Coronary artery (tissue), 2 donors: Measurements from ENCODE around the gene GLDC.

Experiments
- DNase-seq: peaks from one replicate; pipeline ENCODE4 v3.0.0-alpha.2; 2017; ENCODE audit warnings: low spot score
- H3K27ac ChIP-seq, 2 donors: fragments of 200-600 bp; sonication (generic); one replicate each; pipeline ENCODE4 v1.5.1; 2016 to 2019
- H3K4me3 ChIP-seq: fragments of 200-600 bp; sonication (generic); 2 replicates; pipeline ENCODE4 v1.5.1; 2016; ENCODE audit warnings: mild to moderate bottlenecking, moderate library complexity
- TF ChIP-seq, protein P1 (sequence below): fragments of 200-600 bp; sonication (generic); IDR thresholded peaks from one replicate; pipeline ENCODE4 v1.5.1; 2019; ENCODE audit warnings: antibody characterized with exemption

The GLDC gene

DNA sequence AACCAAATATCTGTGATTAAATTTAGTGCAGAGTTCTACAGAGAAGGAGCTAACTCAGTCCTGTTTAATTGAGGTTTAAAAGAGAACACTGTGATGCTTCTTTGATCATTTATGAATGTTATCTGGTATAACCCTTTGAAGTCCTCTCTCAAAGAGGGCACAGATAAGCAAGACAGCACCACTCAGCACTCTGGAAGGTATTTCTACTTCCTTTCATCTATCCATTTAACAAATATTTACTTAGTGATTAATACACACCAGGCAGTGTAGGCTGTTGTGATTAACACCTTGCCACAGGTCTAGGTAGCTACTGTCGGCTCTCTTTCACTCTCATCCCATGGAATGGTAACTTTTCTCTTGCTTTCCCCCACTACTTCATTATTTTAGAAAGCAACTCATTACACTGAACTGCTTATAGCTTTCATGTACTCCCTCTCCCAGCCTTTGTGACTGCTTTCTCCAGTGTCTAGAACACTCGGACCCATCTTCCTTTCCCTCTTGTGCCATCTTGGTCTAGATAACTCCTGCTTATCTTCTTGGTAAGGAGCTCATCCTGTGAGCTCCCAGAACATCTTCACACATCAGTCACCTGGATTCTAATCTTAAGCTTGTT is 54.7 kb downstream of the GLDC start:
- TF ChIP-seq, protein P1, sequence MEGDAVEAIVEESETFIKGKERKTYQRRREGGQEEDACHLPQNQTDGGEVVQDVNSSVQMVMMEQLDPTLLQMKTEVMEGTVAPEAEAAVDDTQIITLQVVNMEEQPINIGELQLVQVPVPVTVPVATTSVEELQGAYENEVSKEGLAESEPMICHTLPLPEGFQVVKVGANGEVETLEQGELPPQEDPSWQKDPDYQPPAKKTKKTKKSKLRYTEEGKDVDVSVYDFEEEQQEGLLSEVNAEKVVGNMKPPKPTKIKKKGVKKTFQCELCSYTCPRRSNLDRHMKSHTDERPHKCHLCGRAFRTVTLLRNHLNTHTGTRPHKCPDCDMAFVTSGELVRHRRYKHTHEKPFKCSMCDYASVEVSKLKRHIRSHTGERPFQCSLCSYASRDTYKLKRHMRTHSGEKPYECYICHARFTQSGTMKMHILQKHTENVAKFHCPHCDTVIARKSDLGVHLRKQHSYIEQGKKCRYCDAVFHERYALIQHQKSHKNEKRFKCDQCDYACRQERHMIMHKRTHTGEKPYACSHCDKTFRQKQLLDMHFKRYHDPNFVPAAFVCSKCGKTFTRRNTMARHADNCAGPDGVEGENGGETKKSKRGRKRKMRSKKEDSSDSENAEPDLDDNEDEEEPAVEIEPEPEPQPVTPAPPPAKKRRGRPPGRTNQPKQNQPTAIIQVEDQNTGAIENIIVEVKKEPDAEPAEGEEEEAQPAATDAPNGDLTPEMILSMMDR: no peak
- Histone ChIP-seq H3K4me3 (no peak overlapping the region), H3K27ac (no peak overlapping the region)
- no peak for DNase-seq

DNA sequence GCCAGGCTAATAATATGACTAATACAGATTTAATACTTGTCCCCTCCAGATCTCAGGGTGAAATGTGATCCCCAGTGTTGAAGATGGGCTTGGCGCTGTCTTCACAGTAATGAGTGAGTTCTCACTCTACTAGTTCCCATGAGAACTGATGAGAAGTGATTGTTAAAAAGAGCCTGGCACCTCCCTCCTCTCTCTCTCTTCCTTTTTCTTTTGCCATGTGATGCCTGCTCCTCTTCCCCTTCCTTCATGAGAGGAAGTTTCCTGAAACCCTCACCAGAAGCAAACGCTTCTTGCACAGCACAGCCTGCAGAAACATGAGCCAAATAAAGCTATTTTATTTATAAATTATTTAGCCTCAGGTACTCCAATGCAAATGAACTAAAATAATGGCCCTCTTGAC is 55.2 kb downstream of the GLDC start:
- TF ChIP-seq, protein P1: no peak
- DNase-seq: no peak
- no peak overlapping the region for H3K27ac ChIP-seq
- H3K4me3 ChIP-seq: no peak overlapping the region

DNA sequence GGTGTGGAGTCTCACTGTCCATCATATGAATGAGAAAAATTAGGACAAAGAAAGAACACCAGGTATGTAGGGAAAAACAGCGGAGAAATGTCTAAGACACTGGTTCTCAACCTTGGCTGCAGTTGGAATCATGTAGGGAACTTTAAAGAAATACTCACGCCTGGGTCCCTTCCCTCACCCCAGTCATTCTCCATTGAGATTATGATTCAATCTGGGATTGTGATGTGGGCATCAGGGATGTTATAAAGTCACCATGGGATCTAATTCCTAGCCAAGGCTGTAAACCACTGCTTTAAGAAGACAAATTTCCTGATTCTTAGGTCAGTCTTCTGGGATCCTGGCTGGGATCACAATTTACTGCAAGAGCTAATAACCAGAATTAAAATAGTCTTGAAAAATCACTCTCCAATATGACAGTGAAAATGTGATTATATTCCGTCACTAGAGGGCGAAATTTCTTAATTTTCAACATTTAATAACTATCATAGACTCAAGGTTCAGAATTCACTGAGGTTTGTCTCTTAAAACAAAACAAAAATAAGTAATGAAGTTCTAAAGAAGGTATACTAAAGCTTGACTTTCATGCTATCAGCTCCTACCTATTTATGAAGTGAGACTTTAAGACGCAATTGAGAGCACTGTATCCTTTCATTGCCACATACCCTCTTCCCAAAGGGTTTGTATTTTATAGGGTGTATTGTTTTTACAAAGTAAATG is 60.5 kb downstream of the GLDC start:
- DNase-seq: no peak
- no peak overlapping the region for H3K4me3 ChIP-seq
- no peak overlapping the region for H3K27ac ChIP-seq
- TF ChIP-seq, protein P1: peak; percentile 11

GRCh38 chr9:6581253-6581652 is 64.3 kb downstream of the GLDC start:
- H3K4me3 ChIP-seq: no peak overlapping the region
- TF ChIP-seq, protein P1: no peak
- DNase-seq: no peak
- no peak overlapping the region for H3K27ac ChIP-seq

GRCh38 chr9:6579613-6580012 is 65.9 kb downstream of the GLDC start:
- DNase-seq: no peak
- H3K4me3 ChIP-seq: no peak overlapping the region
- TF ChIP-seq, protein P1: no peak
- H3K27ac ChIP-seq: no peak overlapping the region

DNA sequence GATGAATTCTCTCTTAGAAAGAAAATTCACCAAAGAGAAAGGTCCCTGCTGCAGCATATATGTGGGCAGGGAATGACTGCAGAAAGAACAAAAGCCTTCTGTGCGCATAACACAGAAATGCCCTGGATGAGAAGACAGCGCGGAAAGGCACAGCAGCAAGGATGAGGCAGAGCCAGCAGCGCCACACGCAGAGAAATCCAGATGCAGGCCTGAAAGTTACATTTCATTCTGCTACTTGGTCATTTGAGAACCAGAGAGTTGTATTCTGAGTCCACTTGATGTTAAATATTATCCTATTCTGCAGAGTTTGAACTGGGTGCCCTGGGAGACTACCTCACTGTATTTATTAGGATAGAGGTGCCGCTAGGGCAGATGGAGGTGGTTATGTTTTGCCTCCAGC is 68.5 kb downstream of the GLDC start:
- Histone ChIP-seq H3K4me3 (no peak overlapping the region), H3K27ac (no peak overlapping the region)
- TF ChIP-seq, protein P1: no peak
- DNase-seq: no peak
